Measurements from ENCODE around the gene SH3RF3. TPM values are rescaled to one million over a fixed set of nuclear protein-coding genes. Genes with fewer than 3 reads are reported as not detected.

The SH3RF3 gene
- total RNA-seq, 2 experiments from 2014 or later = 2.2 to 2.5 TPM

GRCh38 chr2:109481196-109481555 is 352.2 kb downstream of the SH3RF3 start:
- no peaks in the 10 kb centered on the region for H3K36me3 Mint-ChIP-seq
- H3K4me1 Mint-ChIP-seq = no peaks in the 10 kb centered on the region
- H3K4me3 Mint-ChIP-seq = no peak overlapping the region
- no peaks in the 10 kb centered on the region for H3K9me3 Mint-ChIP-seq
- no peak for DNase-seq
- no peaks in the 10 kb centered on the region for H3K27me3 Mint-ChIP-seq
- no peak overlapping the region for H3K27ac Mint-ChIP-seq

GRCh38 chr2:109481599-109481998 is 352.6 kb downstream of the SH3RF3 start:
- no peaks in the 10 kb centered on the region for H3K9me3 Mint-ChIP-seq
- H3K36me3 Mint-ChIP-seq = no peaks in the 10 kb centered on the region
- no peak for DNase-seq
- H3K27me3 Mint-ChIP-seq = no peaks in the 10 kb centered on the region
- H3K4me3 Mint-ChIP-seq = no peak overlapping the region
- H3K27ac Mint-ChIP-seq = no peak overlapping the region
- H3K4me1 Mint-ChIP-seq = no peaks in the 10 kb centered on the region

- Mint-ChIP-seq H3K36me3 (no peaks in the 10 kb centered on the region), H3K4me3 (no peak overlapping the region)
Observed at GRCh38 chr2:109482361-109482861, 353.4 kb downstream of the SH3RF3 start.

GRCh38 chr2:109486711-109487535 is 357.9 kb downstream of the SH3RF3 start:
- no peak for DNase-seq
- H3K27me3 Mint-ChIP-seq = no peaks in the 10 kb centered on the region
- H3K36me3 Mint-ChIP-seq = no peaks in the 10 kb centered on the region
- H3K4me1 Mint-ChIP-seq = no peaks in the 10 kb centered on the region
- no peaks in the 10 kb centered on the region for H3K9me3 Mint-ChIP-seq
- no peak overlapping the region for H3K27ac Mint-ChIP-seq
- H3K4me3 Mint-ChIP-seq = no peak overlapping the region

More at GRCh38 chr2:109482361-109482861, 353.4 kb downstream of the SH3RF3 start:
- Mint-ChIP-seq H3K9me3 (no peaks in the 10 kb centered on the region), H3K27me3 (no peaks in the 10 kb centered on the region), H3K4me1 (no peaks in the 10 kb centered on the region), H3K27ac (no peak overlapping the region)
- DNase-seq = no peak

DNA sequence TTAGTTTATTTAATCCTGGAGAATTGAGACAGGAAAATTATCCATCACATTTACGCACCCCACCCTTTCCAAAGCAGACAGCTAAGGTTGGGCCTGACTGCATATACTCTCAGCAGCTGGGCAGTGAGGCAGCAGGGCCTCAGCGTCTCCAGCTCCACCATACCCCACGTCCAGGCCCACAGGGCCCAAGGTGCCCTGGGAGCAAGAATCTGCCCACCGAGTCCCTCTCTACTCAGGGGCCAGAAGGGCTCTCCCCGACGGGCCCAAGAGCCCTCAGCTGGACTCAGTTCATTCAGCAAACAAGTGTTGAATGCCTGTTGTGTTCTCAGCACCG is 358.5 kb downstream of the SH3RF3 start:
- no peak for DNase-seq

DNA sequence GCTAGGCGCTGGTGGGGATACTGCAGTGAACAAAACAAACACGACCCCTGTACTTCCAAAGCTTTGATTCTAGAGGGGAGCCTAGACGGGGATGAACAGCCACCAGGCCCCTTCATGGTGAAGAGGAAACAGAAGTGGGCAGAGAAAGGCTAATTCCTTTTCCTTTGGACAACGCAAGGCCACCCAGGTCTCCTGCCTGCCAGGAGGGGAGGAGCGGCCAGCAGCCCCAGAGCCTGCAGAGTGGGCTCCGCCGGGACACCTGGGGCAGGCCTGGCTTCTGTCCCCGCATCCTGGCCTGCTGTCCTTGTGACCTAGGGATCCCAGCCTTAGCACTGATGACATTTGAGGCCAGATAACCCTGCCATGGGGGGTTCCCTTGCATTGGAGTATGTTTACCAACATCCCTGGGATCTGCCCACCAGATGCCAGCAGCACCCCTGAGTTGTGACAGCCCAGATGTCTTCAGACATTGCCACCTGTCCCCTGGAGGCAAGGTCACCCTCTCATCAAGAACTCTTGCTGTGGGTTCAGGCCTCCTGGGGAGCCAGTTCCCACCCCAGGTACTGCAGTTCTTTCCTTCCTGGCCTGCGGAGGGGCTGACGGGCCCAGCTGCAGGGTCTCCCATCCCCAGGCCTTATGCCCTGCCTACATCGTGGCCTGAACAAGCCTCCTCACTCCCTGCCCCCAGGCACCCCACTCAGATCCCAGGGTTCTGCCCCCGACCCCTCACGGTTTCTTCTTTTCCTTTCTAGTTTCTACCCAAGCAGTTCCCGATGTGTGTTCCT is 359.1 kb downstream of the SH3RF3 start:
- no peak overlapping the region for H3K27ac Mint-ChIP-seq
- H3K4me3 Mint-ChIP-seq = no peak overlapping the region
- H3K9me3 Mint-ChIP-seq = no peaks in the 10 kb centered on the region

More for the DNA sequence above, 358.5 kb downstream of the SH3RF3 start:
- H3K36me3 Mint-ChIP-seq = no peaks in the 10 kb centered on the region
- no peaks in the 10 kb centered on the region for H3K27me3 Mint-ChIP-seq
- no peak overlapping the region for H3K27ac Mint-ChIP-seq
- H3K4me1 Mint-ChIP-seq = no peaks in the 10 kb centered on the region
- no peaks in the 10 kb centered on the region for H3K9me3 Mint-ChIP-seq
- H3K4me3 Mint-ChIP-seq = no peak overlapping the region

DNA sequence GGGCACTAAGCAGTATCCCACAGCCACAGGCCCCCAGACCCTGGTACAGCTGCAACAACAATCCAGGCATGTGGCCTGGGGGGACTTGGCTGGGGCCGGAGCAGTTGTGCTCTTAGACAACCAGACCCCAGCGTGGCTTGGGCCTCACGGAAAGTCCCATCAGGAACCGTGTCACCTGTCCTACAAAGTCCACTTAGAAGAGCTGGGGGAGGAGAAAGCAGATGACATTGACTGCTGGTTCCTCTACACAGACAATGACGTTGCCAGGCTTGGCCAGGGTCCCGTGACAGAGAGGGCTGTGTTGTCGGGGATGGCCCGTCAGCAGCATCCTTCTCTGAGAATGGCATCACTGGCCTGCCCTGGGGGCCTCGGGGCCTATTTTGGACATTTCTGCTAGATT is 360.3 kb downstream of the SH3RF3 start:
- Mint-ChIP-seq H3K4me3 (no peak overlapping the region), H3K36me3 (no peaks in the 10 kb centered on the region), H3K9me3 (no peaks in the 10 kb centered on the region), H3K4me1 (no peaks in the 10 kb centered on the region), H3K27ac (no peak overlapping the region), H3K27me3 (no peaks in the 10 kb centered on the region)
- DNase-seq = no peak

More for the DNA sequence above, 359.1 kb downstream of the SH3RF3 start:
- no peaks in the 10 kb centered on the region for H3K4me1 Mint-ChIP-seq
- no peaks in the 10 kb centered on the region for H3K36me3 Mint-ChIP-seq
- no peak for DNase-seq
- no peaks in the 10 kb centered on the region for H3K27me3 Mint-ChIP-seq

DNA sequence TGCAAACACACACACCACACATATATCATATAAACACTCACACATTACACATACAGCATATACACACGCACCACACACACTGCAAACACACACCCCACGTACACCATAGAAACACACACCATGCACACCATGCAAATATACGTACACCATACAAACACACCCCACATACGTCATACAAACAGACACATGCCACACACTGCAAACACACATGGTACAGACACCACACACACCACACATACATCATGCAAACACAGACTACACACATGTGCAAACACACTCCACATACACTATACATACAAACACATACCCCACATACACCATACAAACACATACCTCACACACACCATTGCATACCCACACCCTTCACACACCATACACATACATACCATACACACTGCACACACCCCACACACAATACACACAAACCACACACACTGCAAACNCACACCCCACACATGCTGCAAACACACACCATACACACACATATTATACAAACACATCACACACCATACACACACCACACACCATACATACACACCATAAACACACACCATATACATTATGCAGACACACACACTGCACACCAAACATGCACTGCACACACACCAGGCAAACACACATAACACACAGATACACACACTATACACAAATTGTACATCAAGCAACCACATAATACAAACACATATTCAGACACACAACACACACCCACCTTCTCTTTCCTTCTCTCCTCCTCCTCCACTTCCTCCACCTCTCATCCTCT is 364.4 kb downstream of the SH3RF3 start:
- no peak overlapping the region for H3K4me3 Mint-ChIP-seq
- DNase-seq = no peak
- H3K27me3 Mint-ChIP-seq = no peaks in the 10 kb centered on the region
- H3K36me3 Mint-ChIP-seq = peaks cover 3% of the 10 kb centered on the region
- no peak overlapping the region for H3K27ac Mint-ChIP-seq
- H3K9me3 Mint-ChIP-seq = no peaks in the 10 kb centered on the region
- H3K4me1 Mint-ChIP-seq = no peaks in the 10 kb centered on the region

- Mint-ChIP-seq H3K4me1 (no peaks in the 10 kb centered on the region), H3K27ac (no peak overlapping the region), H3K4me3 (no peak overlapping the region), H3K36me3 (peaks cover 3% of the 10 kb centered on the region), H3K9me3 (no peaks in the 10 kb centered on the region), H3K27me3 (no peaks in the 10 kb centered on the region)
- no peak for DNase-seq
Observed at GRCh38 chr2:109494351-109494750, 365.3 kb downstream of the SH3RF3 start.

GRCh38 chr2:109497463-109497862 is 368.5 kb downstream of the SH3RF3 start:
- no peaks in the 10 kb centered on the region for H3K9me3 Mint-ChIP-seq
- no peaks in the 10 kb centered on the region for H3K27me3 Mint-ChIP-seq
- peaks cover 3% of the 10 kb centered on the region for H3K36me3 Mint-ChIP-seq
- H3K4me3 Mint-ChIP-seq = no peak overlapping the region
- no peak overlapping the region for H3K27ac Mint-ChIP-seq
- DNase-seq = no peak
- H3K4me1 Mint-ChIP-seq = no peaks in the 10 kb centered on the region

- Mint-ChIP-seq H3K9me3 (no peaks in the 10 kb centered on the region), H3K4me1 (no peaks in the 10 kb centered on the region), H3K4me3 (no peak overlapping the region), H3K36me3 (peaks cover 3% of the 10 kb centered on the region), H3K27ac (no peak overlapping the region), H3K27me3 (no peaks in the 10 kb centered on the region)
- DNase-seq = no peak
Observed at GRCh38 chr2:109497911-109498870, 369.2 kb downstream of the SH3RF3 start.

DNA sequence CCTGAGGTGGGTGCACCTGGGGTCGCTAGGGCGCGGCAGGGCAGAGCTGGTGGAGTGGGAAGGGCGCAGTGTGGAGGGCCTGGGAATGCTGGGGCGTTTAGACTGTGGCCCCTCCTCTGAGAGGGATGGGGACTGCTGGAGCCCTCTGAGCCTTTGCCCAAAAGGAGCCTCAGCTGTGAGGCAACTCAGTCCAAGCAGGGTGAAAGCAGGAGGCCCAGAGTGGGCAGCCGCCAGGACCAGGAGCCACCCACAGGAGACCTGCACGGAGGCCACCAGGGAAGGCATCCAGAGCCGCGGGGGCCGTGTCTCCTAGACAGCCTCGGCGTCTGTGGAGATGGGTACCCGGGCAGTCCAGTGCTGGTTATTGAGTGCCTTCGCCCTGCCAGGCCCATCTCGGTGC is 369.9 kb downstream of the SH3RF3 start:
- Mint-ChIP-seq H3K4me3 (no peak overlapping the region), H3K27ac (no peak overlapping the region), H3K4me1 (no peaks in the 10 kb centered on the region), H3K36me3 (peaks cover 3% of the 10 kb centered on the region), H3K9me3 (no peaks in the 10 kb centered on the region), H3K27me3 (no peaks in the 10 kb centered on the region)
- DNase-seq = no peak

DNA sequence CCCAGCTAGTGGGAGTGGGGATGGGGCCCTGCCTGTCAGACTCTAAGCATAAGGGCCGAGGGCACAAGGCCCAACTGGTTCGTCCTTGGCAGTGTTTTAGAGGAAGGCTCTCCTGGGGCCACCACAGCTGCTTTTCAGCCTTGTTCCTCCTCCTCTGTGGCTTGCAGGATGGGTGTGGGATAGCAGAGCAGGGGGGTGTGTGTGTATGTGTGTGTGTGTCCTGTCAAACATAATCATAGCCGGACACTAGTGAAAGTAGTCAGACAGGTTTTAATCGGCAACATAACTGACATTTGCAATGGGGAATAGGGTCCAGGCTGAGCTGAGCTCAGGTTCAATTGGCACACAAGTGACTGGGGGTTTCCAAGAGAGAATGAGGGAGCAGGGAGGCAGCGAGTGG is 370.6 kb downstream of the SH3RF3 start:
- peaks cover 3% of the 10 kb centered on the region for H3K36me3 Mint-ChIP-seq

DNA sequence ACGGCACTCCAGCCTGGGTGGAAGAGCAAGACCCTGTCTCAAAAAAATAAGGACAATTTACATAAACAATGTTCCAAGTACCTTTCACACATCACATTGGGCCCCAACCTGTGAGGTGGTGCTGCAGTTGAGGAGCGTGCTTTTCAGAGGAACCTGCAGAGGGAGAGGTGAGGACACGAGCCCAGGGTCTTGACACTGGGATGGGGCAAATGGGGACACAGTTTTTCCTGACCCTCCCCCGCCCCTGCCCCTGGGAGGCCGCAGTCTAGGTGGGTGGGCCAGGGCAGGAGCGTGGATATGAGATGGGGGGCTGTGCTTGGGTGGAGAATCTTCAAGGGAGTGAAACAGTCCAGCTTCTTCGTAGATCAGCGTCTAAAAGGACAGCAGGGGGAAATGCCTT is 371.9 kb downstream of the SH3RF3 start:
- Mint-ChIP-seq H3K36me3 (peaks cover 3% of the 10 kb centered on the region), H3K4me3 (no peak overlapping the region), H3K4me1 (no peaks in the 10 kb centered on the region), H3K27me3 (no peaks in the 10 kb centered on the region), H3K27ac (no peak overlapping the region), H3K9me3 (no peaks in the 10 kb centered on the region)
- DNase-seq = no peak

More for the DNA sequence above, 370.6 kb downstream of the SH3RF3 start:
- Mint-ChIP-seq H3K4me3 (no peak overlapping the region), H3K27me3 (no peaks in the 10 kb centered on the region), H3K4me1 (no peaks in the 10 kb centered on the region), H3K9me3 (no peaks in the 10 kb centered on the region), H3K27ac (no peak overlapping the region)
- no peak for DNase-seq
